ENCODE data around the gene HLA-DRB1. TPM values are rescaled to one million over a fixed set of nuclear protein-coding genes. Genes with fewer than 3 reads are reported as not detected.
"Not testable (repeated sequence)": the region's sequence is repeated elsewhere in the genome, so short reads cannot be mapped to it uniquely, and the experiment has no call there.

The HLA-DRB1 gene
- total RNA-seq, 1 donor from 2014 or later, result 0.93 TPM

GRCh38 chr6:32551410-32551809, 38.2 kb downstream of the HLA-DRB1 start:
- Mint-ChIP-seq H3K36me3 (ENCODE audit: low read depth, unreplicated experiment) (no peaks in the 10 kb centered on the region), H3K4me3 (ENCODE audit: unreplicated experiment) (no peak overlapping the region), H3K9me3 (ENCODE audit: unreplicated experiment) (no peaks in the 10 kb centered on the region), H3K4me1 (ENCODE audit: low read depth, unreplicated experiment) (no peaks in the 10 kb centered on the region), H3K27me3 (ENCODE audit: low read depth, unreplicated experiment) (peaks cover 3% of the 10 kb centered on the region), H3K27ac (ENCODE audit: unreplicated experiment) (no peak overlapping the region)
- Histone ChIP-seq H3K79me2 (ENCODE audit: insufficient read depth, low read length) (no peaks in the 10 kb centered on the region), H2AFZ (ENCODE audit: low read depth, low read length) (no peak overlapping the region), H3K36me3 (ENCODE audit: insufficient read depth, low read length) (no peaks in the 10 kb centered on the region), H3K4me2 (ENCODE audit: low read length) (no peak overlapping the region), H3K27ac (ENCODE audit: low read depth, low read length) (no peak overlapping the region), H3K4me1 (ENCODE audit: insufficient read depth, low read length) (no peaks in the 10 kb centered on the region), H3K4me3 (ENCODE audit: insufficient read depth, low read depth, low read length) (no peak overlapping the region), H3K27me3 (ENCODE audit: insufficient read depth, low read length) (no peaks in the 10 kb centered on the region), H3K9me3 (ENCODE audit: insufficient read depth, low read depth, low read length) (no peaks in the 10 kb centered on the region), H3K9ac (ENCODE audit: low read length) (no peak overlapping the region), H4K20me1 (ENCODE audit: insufficient read depth, low read length) (no peaks in the 10 kb centered on the region)
- FAIRE-seq (no peak), DNase-seq (ENCODE audit: low read depth) (no peak)
- TF ChIP-seq EZH2 (IDR thresholded peaks at IDR 0.05; ENCODE audit: insufficient read depth, low read length) (no peak), CTCF (IDR thresholded peaks at IDR 0.05; ENCODE audit: insufficient read depth, low read depth, low read length) (no peak)

- Histone ChIP-seq H3K9ac (ENCODE audit: low read length) (no peak overlapping the region), H3K4me1 (ENCODE audit: insufficient read depth, low read length) (no peaks in the 10 kb centered on the region), H4K20me1 (ENCODE audit: insufficient read depth, low read length) (no peaks in the 10 kb centered on the region), H3K9me3 (ENCODE audit: insufficient read depth, low read depth, low read length) (no peaks in the 10 kb centered on the region), H3K4me3 (ENCODE audit: insufficient read depth, low read depth, low read length) (no peak overlapping the region), H3K79me2 (ENCODE audit: insufficient read depth, low read length) (no peaks in the 10 kb centered on the region), H3K36me3 (ENCODE audit: insufficient read depth, low read length) (no peaks in the 10 kb centered on the region), H2AFZ (ENCODE audit: low read depth, low read length) (no peak overlapping the region), H3K27ac (ENCODE audit: low read depth, low read length) (no peak overlapping the region), H3K27me3 (ENCODE audit: insufficient read depth, low read length) (no peaks in the 10 kb centered on the region), H3K4me2 (ENCODE audit: low read length) (no peak overlapping the region)
- H3K4me1 Mint-ChIP-seq (ENCODE audit: low read depth, unreplicated experiment), result no peaks in the 10 kb centered on the region
- FAIRE-seq, result no peak
- no peak overlapping the region for H3K27ac Mint-ChIP-seq (ENCODE audit: unreplicated experiment)
- no peak for DNase-seq (ENCODE audit: low read depth)
- no peaks in the 10 kb centered on the region for H3K27me3 Mint-ChIP-seq (ENCODE audit: low read depth, unreplicated experiment)
- H3K36me3 Mint-ChIP-seq (ENCODE audit: low read depth, unreplicated experiment), result no peaks in the 10 kb centered on the region
- no peaks in the 10 kb centered on the region for H3K9me3 Mint-ChIP-seq (ENCODE audit: unreplicated experiment)
- H3K4me3 Mint-ChIP-seq (ENCODE audit: unreplicated experiment), result no peak overlapping the region
- TF ChIP-seq CTCF (IDR thresholded peaks at IDR 0.05; ENCODE audit: insufficient read depth, low read depth, low read length) (no peak), EZH2 (IDR thresholded peaks at IDR 0.05; ENCODE audit: insufficient read depth, low read length) (no peak)
Observed at GRCh38 chr6:32539839-32540238, 49.8 kb downstream of the HLA-DRB1 start.

- not testable (repeated sequence) for H2AFZ ChIP-seq (ENCODE audit: low read depth, low read length); H4K20me1 ChIP-seq (ENCODE audit: insufficient read depth, low read length); H3K4me3 ChIP-seq (ENCODE audit: insufficient read depth, low read depth, low read length); DNase-seq (ENCODE audit: low read depth); H3K27me3 ChIP-seq (ENCODE audit: insufficient read depth, low read length); H3K9ac ChIP-seq (ENCODE audit: low read length); H3K4me1 ChIP-seq (ENCODE audit: insufficient read depth, low read length); FAIRE-seq; H3K36me3 ChIP-seq (ENCODE audit: insufficient read depth, low read length); H3K4me2 ChIP-seq (ENCODE audit: low read length); H3K4me3 Mint-ChIP-seq (ENCODE audit: unreplicated experiment); H3K27ac ChIP-seq (ENCODE audit: low read depth, low read length); H3K4me1 Mint-ChIP-seq (ENCODE audit: low read depth, unreplicated experiment); H3K27me3 Mint-ChIP-seq (ENCODE audit: low read depth, unreplicated experiment); H3K9me3 Mint-ChIP-seq (ENCODE audit: unreplicated experiment); H3K9me3 ChIP-seq (ENCODE audit: insufficient read depth, low read depth, low read length); H3K27ac Mint-ChIP-seq (ENCODE audit: unreplicated experiment); H3K79me2 ChIP-seq (ENCODE audit: insufficient read depth, low read length); H3K36me3 Mint-ChIP-seq (ENCODE audit: low read depth, unreplicated experiment)
Observed at GRCh38 chr6:32530431-32530793, 59.2 kb downstream of the HLA-DRB1 start.

Data from astrocyte (in vitro differentiated cells and primary cell).